ENCODE data around the gene BTBD7. TPM values are rescaled to one million over a fixed set of nuclear protein-coding genes. Genes with fewer than 3 reads are reported as not detected.

BTBD7 gene
- total RNA-seq, 1 donor from 2014 or later: 45.9 TPM

GRCh38 chr14:93220509-93220908 lies 112.3 kb downstream of the BTBD7 start:
- Mint-ChIP-seq H3K4me1 (ENCODE audit: unreplicated experiment) (no peaks in the 10 kb centered on the region), H3K27ac (ENCODE audit: unreplicated experiment) (no peak overlapping the region), H3K9me3 (ENCODE audit: unreplicated experiment) (no peaks in the 10 kb centered on the region), H3K27me3 (ENCODE audit: unreplicated experiment) (no peaks in the 10 kb centered on the region), H3K4me3 (ENCODE audit: unreplicated experiment) (no peak overlapping the region), H3K36me3 (ENCODE audit: unreplicated experiment) (peaks cover 37% of the 10 kb centered on the region)
- DNase-seq (ENCODE audit: extremely low spot score, unreplicated experiment): no peak
- TF ChIP-seq, protein P1, sequence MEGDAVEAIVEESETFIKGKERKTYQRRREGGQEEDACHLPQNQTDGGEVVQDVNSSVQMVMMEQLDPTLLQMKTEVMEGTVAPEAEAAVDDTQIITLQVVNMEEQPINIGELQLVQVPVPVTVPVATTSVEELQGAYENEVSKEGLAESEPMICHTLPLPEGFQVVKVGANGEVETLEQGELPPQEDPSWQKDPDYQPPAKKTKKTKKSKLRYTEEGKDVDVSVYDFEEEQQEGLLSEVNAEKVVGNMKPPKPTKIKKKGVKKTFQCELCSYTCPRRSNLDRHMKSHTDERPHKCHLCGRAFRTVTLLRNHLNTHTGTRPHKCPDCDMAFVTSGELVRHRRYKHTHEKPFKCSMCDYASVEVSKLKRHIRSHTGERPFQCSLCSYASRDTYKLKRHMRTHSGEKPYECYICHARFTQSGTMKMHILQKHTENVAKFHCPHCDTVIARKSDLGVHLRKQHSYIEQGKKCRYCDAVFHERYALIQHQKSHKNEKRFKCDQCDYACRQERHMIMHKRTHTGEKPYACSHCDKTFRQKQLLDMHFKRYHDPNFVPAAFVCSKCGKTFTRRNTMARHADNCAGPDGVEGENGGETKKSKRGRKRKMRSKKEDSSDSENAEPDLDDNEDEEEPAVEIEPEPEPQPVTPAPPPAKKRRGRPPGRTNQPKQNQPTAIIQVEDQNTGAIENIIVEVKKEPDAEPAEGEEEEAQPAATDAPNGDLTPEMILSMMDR (IDR thresholded peaks at IDR 0.05): no peak

GRCh38 chr14:93219103-93219726 lies 113.6 kb downstream of the BTBD7 start:
- no peak overlapping the region for H3K4me3 Mint-ChIP-seq (ENCODE audit: unreplicated experiment)
- H3K9me3 Mint-ChIP-seq (ENCODE audit: unreplicated experiment): no peaks in the 10 kb centered on the region
- peak; percentile 27 for DNase-seq (ENCODE audit: extremely low spot score, unreplicated experiment)
- no peaks in the 10 kb centered on the region for H3K4me1 Mint-ChIP-seq (ENCODE audit: unreplicated experiment)
- H3K36me3 Mint-ChIP-seq (ENCODE audit: unreplicated experiment): peaks cover 33% of the 10 kb centered on the region
- TF ChIP-seq, protein P1 (IDR thresholded peaks at IDR 0.05): peak; percentile 63
- no peaks in the 10 kb centered on the region for H3K27me3 Mint-ChIP-seq (ENCODE audit: unreplicated experiment)
- H3K27ac Mint-ChIP-seq (ENCODE audit: unreplicated experiment): no peak overlapping the region

DNA sequence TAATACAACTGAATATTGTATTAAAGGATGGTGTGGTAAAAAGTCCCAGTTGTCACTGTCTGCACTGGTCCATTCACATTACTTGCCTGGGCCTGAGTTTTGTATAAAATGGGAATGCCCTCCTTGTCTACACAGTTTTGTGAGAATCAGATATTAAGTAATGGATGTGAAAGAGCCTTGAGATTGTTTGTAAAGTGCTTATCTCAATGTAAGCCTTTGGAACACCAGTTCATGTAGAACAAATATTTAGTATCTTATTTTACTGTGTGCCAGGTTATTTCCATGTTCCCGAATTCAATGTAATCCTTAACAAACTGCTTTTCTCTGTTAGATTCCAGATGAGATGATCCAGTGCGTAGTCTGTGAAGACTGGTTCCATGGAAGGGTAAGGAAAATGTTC lies 118.2 kb downstream of the BTBD7 start:
- peaks cover under 1% of the 10 kb centered on the region for H3K4me1 Mint-ChIP-seq (ENCODE audit: unreplicated experiment)
- no peaks in the 10 kb centered on the region for H3K9me3 Mint-ChIP-seq (ENCODE audit: unreplicated experiment)
- H3K27ac Mint-ChIP-seq (ENCODE audit: unreplicated experiment): no peak overlapping the region
- no peak overlapping the region for H3K4me3 Mint-ChIP-seq (ENCODE audit: unreplicated experiment)
- H3K27me3 Mint-ChIP-seq (ENCODE audit: unreplicated experiment): no peaks in the 10 kb centered on the region
- H3K36me3 Mint-ChIP-seq (ENCODE audit: unreplicated experiment): peaks cover 23% of the 10 kb centered on the region
- no peak for DNase-seq (ENCODE audit: extremely low spot score, unreplicated experiment)
- TF ChIP-seq, protein P1 (IDR thresholded peaks at IDR 0.05): no peak

GRCh38 chr14:93212432-93212831 lies 120.4 kb downstream of the BTBD7 start:
- TF ChIP-seq, protein P1 (IDR thresholded peaks at IDR 0.05): no peak
- H3K27me3 Mint-ChIP-seq (ENCODE audit: unreplicated experiment): no peaks in the 10 kb centered on the region
- H3K27ac Mint-ChIP-seq (ENCODE audit: unreplicated experiment): no peak overlapping the region
- peaks cover 18% of the 10 kb centered on the region for H3K36me3 Mint-ChIP-seq (ENCODE audit: unreplicated experiment)
- no peaks in the 10 kb centered on the region for H3K9me3 Mint-ChIP-seq (ENCODE audit: unreplicated experiment)
- no peak for DNase-seq (ENCODE audit: extremely low spot score, unreplicated experiment)
- no peak overlapping the region for H3K4me3 Mint-ChIP-seq (ENCODE audit: unreplicated experiment)
- H3K4me1 Mint-ChIP-seq (ENCODE audit: unreplicated experiment): peaks cover 18% of the 10 kb centered on the region

DNA sequence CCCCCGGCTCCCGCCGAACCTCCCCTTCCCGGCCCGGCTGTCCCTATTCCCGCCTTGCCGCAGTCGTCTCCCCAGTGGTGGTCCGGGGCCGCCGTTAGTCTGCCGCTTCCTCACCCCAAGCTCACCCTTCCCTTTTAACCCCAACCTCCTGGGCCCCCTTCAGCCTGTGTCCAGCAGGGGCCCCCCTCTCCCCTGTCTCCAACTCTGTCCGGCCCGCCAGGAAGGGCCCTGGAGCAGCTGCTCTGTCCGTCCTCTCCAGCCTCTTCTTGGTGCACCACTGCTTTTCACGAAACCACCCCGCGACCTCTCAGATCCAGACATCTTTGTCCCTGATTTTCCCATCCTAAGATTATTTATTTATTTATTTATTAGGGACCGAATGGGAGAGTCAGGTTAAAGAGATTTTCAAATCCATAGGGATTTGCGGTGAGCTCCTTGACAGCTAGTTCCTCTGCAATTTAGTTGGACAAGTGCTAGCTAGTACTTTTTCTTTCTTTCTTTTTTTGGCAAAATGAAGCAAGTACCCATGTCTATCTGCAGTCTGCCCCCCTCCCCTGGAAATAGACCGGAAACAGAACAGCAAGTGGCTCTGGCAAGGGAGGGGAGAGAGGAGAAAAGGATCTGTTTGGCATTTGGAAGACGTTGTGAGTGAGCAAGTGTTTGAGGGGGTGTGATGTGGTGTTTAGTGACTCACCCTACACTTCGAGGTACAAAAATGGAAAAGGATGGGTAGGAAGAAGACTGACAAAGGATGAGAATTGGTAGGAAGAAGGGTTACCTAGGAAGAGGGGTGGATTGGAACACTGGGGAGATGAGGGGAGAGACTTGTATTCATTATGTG lies 125.1 kb downstream of the BTBD7 start:
- no peaks in the 10 kb centered on the region for H3K9me3 Mint-ChIP-seq (ENCODE audit: unreplicated experiment)
- peaks cover 9% of the 10 kb centered on the region for H3K36me3 Mint-ChIP-seq (ENCODE audit: unreplicated experiment)
- H3K4me1 Mint-ChIP-seq (ENCODE audit: unreplicated experiment): peaks cover 35% of the 10 kb centered on the region
- peak overlapping the region; percentile 99 for H3K27ac Mint-ChIP-seq (ENCODE audit: unreplicated experiment)
- H3K4me3 Mint-ChIP-seq (ENCODE audit: unreplicated experiment): peak overlapping the region; percentile 100
- peak; percentile 86 for DNase-seq (ENCODE audit: extremely low spot score, unreplicated experiment)
- TF ChIP-seq, protein P1 (IDR thresholded peaks at IDR 0.05): peak; percentile 61
- no peaks in the 10 kb centered on the region for H3K27me3 Mint-ChIP-seq (ENCODE audit: unreplicated experiment)

Data from osteocyte (in vitro differentiated cells).